Amniotic epithelial cell (primary cell): ENCODE data around the gene MAPK4.
A peak's percentile ranks its signal among the peaks of the same experiment; 100 is the strongest.
"Not testable (repeated sequence)": the region's sequence is repeated elsewhere in the genome, so short reads cannot be mapped to it uniquely, and the experiment has no call there.

Experiments
- DNase-seq: peaks from one replicate; pipeline ENCODE4 v3.0.0-alpha.2; 2010; ENCODE audit warnings: low read depth

Gene MAPK4

DNA sequence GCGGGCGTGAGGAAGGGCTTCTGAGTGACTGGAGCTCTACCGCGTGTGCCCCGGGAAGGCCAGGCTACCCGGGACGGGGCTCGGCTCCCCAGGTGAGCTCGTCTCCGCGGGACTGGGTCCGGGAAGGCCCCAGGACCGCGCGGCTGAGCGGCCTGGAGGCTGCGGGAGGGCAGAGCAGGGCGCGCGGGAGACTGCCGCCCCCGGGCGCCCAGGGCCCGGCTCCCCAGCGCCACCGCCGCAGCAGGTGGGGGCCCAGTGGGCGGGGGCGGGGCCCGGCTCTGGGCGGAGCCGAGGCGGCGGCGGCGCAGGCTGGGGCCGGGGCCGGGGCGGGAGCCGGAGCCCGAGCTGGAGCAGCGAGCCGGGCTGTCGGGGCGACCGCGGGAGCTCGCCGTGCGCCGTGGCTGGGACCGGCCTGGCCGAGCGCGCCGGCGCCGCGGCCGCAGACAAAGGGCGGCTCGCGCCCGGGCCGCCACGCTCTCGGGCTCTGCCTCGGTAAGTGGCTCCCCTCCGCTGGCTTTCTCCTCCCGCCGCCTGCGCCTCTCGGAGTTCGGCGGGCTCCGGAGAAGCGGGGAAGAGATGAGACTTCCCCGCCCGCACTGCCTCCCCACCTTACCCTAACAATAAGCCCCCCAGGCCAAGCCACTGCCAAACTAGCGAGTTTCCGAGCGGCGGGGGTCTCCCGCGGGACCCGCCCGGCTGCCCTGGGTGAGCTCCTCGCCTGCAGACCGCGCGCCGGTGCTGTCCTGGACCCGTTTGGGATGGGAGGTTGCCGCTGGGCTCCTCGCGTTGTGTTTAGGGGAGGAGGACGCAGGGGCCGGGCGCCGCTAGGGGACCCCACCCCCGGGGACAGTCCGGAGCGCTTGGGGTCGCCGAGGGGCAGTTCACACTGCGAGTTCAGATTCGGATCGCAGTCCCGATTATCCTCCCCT lies at the start of gene MAPK4:
Gene MAPK4 (plus strand): TSS at position 336 of the 929 bp plus-strand sequence. CDS start 103,872 bp downstream, outside the sequence.
- DNase-seq, result peak; percentile 14

DNA sequence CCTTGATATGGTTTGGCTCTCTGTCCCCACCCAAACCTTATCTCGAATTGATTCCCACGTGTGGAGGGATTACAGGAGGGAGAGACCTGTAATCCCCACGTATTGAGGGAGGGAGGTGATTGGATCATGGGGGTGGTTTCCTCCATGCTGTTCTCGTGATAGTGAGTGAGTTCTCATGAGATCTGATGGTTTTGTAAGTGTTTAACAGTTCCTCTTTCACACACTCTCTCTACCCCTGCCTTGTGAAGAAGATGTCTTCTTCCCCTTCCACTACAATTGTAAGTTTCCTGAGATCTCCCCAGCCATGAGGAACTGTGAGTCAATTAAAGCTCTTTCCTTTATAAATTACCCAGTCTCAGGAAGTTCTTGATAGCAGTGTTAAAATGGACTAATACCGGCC lies 42.6 kb upstream of the MAPK4 start:
- not testable (repeated sequence) for DNase-seq

DNA sequence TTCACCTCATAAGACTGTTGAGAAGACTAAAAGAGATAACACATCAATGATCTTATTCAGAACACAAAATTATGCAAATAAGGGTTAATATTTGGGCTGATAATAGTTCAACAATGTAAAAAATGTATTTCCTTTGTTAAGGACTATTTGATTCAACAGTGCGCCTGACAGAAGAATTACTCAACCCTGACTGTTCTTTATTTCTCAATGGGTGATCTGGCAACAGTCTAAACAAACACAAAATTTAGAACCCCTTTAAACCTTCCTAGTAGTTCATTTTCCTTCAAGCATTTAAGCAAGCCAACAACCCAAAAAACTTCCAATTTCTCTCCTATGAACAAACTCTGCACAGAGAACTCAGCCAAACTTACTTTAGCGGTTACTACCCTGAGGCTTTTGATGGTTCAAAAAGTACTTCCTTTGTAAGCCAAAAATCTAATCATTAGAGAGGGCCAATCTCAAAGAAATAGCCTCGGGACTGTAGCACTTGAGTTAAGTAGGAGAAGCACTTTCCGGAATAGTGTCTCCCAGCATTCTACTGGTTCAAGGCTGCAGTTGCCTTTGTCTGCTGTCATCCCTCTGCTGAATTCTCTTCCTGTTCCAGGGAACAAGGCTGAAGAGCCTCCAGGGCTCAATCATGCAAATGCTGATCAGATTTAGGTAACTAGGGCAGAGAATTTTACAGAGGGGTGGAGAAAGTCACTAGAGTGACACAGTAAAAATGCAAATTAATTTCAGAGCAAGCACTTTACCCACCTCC lies 40.9 kb upstream of the MAPK4 start:
- DNase-seq, result peak; percentile 11

DNA sequence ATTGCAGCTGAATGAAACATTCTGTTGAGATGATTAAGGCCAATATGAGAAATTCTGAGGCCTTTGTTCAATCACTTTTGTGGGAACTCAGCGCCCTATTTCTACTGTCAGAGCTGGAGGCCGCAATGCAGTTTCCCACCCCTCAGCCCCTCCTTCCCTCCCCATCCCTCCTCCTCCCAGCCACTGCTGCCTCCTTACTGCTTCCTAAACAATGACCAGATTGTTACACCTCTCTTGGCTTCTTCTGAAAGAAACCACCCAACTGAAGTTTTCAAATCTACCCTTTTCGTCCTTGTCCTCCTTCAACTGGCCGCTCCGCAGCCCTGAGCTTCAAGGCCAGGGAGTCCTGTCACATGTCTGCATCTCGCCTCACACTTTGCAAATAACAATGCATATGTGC lies 36.7 kb upstream of the MAPK4 start:
- no peak for DNase-seq

DNA sequence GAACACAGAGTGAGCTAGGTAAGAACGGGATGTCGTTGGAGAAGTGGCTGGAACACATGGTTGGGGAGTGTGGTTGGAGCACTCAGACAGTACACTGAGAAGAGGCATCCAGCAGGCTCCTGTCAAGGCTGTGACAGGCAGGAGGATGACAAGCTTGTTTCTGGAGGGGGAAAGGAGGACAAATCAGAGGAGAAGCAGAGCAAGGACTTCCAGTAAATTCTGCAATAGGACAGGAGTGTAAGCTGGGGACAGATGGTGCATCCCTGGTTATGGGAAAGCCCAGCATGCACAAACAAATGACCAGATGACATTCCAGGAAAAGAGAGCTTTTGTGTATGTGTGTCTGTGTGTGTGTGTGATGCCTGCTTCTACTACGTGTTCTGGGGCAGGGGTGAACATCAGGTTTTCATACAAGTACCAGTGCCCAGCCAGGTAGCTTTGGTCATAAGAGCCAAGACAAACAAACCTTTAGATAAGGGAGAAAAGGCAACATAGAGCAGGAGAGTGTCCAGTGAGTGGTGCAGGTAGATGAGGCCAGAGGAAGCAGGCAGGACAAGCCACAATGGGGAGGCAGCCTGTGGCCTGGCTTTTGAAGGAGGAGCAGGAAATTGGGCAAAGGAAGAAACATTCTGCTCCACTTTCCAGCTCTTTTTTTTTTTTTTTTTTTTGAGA lies 32.1 kb upstream of the MAPK4 start:
- DNase-seq, result no peak

DNA sequence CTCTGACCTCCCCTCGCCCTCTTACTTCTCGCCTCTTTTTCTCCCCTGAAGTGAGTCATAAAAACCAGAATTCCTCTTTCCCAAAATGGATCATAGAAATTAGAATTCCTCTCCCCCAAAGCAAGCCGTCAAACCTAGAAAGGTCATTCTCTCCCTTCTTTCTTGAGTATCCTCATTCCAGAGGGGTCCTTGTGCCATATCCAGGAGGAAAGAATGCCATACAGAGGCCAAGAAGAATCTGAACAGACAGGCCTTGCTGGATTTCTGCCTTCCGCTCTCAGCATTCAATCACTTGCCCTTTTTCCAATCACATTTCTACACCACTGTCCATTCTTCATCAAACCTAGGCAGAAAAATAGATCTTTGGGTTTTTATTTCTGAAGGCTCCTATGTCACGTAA lies 31.1 kb upstream of the MAPK4 start:
- no peak for DNase-seq

DNA sequence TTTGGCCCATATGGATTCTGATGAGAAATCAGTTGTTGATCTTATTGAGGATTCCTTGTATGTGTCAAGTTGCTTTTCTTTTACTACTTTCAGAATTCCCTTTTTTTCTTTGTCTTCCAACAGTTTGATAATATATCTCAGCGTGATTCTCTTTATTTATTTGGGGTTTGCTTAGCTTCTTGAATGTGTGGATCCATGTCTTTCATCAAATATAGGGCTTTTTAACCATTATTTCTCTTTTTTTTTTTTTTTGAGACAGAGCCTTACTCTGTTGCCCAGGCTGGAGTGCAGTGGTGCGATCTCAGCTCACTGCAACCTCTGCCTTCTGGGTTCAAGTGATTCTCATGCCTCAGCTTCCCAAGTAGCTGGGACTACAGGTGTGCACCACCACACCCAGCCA lies 26.1 kb upstream of the MAPK4 start:
- not testable (repeated sequence) for DNase-seq

DNA sequence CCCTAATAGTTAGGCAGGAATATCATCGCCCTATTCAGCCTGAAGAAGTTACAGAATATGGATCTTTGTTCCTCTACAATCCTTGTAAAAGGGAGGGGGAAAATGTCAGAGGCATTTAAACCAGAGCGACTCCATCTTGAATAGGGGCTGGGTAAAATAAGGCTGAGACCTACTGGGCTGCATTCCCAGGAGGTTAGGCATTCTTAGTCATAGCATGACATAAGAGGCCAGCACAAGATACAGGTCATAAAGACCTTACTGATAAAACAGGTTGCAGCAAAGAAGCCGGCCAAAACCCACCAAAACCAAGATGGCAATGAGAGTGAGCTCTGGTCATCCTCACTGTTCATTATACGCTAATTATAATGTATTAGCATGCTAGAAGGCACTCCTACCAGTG lies 15.4 kb upstream of the MAPK4 start:
- not testable (repeated sequence) for DNase-seq

DNA sequence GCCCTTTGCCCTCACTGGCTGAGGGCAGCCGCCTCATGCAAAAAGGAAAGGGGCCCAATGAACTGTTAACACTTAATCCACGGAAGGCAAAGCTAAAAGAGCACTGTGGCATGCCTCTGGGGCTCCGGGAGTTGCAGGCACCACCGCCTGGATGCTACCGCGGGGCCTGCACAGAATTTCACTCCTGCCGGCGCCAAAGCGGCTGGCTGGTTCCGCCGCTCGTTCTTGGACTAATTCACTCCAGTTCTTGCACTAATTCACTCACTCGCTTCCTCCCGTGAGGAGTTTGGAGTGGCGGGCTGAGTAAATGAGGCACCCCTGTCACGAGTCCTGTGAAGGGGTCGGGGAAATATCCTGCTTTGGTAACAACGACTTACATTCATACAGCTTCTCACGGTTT lies 14.0 kb upstream of the MAPK4 start:
- DNase-seq, result no peak

DNA sequence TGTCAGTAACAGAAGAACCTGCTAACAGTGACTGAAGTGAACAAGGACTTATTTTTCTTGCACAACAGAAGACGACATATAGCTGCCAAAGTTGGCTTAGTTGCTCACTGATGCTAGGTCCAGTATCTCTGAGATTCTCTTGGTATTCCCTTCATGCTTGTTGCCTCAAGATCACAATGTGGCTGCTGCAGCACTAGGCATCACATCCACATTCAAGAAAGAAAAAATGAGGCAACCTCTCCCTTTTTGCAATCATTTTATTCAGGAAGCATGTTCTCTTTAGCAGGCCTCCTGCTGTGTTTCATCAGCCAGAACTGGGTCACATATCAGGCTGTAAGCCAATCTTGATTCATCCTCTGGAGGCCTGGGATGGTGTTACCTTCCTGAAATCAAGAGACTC lies 11.7 kb upstream of the MAPK4 start:
- DNase-seq, result no peak

DNA sequence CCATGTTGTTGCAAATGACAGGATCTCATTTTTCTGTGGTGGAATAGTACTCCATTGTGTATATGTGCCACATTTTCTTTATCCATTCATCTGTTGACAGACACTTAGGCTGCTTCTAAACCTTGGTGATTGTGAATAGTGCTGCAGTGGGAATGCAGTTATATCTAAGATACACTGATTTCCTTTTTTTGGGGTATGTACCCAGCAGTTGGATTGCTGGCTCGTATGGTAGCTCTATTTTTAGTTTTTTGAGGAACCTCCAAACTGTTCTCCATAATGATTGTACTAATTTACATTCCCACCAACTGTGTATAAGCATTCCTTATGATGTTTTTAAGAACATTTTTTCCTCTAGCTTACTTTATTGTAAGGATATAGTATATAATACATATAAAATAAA lies 8.2 kb upstream of the MAPK4 start:
- DNase-seq, result not testable (repeated sequence)

DNA sequence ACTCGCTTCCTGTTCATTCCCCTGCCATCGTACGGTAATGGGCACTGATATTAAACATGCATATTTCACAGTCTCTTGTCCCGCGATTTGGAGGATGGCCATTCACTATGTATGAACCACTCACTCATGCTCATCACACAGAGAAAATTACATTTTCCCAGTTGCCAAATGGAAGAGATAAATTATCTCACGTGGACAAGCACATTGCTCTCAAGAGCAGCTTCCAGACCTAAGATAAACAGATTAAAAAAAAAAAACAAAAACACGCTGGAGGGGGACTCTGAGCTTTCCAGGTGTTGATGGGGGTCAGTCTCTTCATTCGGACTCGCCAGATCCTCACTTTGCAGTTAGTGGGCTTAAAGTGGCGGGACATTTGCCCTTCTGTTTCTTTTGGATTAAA lies 1.7 kb upstream of the MAPK4 start:
- no peak for DNase-seq

DNA sequence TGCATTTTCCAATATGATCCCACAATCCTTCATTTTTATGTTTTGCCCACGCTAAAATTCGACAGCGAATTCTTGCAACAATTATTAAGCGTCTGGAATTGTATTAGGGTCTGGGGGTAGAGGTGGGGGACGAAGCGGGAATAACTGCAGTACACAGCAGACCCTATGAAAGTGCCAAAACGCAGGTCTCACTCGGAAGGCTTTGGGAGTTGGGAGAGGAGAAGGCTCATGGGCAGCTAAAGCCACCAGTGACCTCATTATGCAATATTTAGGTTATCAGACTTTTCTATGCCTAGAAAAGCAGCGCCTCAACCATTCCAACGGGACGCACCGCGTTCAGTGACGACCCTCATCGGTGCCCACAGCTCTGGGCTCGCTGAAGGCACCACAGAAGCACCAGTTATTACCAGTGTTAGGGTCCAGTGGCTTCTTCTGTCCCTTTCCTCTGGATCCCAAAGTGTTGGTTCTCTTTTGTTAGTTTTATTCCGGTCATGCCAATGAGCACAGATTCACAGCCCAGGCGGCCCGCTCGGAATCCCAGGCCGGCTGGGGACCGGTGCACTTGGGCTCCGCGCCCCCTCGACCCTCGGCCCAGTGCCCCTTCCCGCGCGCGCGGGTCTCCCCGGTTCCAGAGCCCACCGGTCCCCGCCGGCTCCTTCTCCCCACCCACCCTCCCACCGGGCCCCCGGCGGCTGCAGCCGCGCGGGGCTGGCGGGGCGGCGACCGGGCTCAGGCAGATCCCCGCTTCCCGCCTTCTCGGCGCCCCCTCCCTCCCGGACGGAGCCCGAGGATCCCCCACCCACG lies 737 bp upstream of the MAPK4 start:
- DNase-seq, result no peak

DNA sequence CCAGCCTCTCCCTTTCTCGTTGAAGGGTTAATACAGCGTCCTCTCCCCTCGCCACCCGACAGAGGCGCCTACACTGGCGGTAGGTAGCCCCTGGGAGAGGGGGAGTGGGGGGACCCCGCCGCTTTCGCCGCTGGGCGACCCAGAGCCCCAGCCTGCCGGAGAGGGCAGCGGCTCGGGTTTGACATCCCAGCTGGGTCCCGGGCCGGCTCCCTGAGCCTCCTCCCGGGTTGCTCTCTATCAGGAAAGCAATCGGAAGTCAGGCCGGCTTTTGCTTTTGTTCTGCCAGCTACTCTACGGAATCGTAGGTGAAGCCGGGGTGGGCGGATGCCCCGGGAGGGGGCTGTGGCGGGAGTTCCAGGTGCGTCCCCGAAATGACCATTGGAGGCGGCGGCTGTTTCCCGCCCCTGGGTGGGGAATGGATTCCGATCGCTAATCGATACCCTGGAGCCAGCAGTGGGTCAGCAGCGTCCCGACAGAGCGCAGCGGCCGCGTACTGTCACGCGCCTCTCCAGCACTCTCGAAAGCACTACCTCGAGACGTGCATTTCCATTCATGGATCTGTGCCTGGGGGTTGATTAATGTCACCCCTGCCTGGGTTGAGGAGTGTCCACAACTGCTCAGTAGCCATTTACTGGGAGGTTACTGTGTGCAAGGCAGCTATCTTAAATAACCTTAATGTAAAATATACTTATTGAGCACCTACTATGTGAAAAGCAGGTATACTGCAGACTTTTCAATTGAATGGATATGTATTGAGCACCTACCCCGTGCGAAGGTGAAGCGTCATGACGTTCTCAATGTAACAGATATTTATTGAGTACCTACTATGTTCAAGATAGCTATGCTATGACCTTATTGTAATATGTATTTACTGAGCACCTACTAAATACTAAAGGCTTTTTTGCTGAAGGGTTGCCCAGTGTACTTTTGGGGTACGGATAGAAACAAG lies 1.1 kb downstream of the MAPK4 start:
- DNase-seq, result no peak

DNA sequence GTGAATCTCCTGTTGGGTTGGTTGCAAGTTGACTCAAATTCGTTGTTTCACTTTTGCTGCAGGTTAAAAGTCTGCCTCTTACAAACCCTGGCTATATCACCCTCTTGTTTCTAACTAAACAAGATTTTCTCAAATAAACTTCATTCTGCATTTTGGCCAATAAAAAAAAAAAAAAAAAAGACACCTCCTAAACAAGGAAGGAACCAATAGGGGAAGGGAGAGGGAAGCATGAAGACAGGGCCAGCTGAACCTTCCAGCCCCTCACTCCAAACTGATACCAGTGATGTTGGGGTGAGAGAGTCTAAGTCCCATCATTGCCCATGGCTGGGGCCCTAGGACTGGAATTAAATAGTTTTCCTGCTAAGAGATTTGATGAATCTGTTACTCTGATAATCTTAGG lies 2.4 kb downstream of the MAPK4 start:
- not testable (repeated sequence) for DNase-seq

DNA sequence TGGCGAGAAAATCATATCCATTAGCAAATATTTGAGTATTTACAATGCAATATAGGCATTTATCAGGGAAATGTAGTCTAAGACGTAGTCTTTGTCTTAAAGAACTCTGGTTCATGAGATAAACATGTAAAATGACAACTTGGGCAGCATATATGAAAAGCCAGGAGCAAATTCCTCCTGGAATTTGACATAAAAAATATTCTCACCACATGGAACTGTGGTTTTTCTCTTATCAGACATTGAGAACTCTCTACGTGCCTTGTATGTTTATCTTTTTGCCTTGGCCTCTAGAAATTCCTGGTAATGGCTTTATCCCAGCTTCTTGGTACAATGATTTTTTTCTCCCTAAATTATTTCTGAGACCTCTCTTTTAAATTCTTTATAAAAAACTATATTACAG lies 2.8 kb downstream of the MAPK4 start:
- peak; percentile 1 for DNase-seq

DNA sequence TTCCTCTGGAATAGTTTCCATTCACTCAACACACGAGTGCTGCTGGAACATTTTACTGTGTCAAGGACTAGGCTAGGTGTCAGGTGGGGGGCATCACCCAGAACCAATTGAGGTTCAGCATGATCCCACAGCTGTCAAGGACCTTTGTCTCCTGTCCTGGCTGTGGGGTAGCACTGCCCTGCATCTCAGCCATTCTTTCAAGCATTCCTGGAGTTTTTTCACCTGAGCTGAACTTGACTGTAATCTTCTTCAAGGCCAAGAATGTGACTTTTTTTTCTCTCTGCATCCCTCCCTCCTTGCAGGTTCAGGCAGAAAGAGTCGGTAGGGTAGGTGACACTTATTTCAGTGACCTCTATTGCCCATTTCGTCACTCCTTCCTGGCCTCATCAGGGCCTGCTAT lies 3.5 kb downstream of the MAPK4 start:
- DNase-seq, result no peak

DNA sequence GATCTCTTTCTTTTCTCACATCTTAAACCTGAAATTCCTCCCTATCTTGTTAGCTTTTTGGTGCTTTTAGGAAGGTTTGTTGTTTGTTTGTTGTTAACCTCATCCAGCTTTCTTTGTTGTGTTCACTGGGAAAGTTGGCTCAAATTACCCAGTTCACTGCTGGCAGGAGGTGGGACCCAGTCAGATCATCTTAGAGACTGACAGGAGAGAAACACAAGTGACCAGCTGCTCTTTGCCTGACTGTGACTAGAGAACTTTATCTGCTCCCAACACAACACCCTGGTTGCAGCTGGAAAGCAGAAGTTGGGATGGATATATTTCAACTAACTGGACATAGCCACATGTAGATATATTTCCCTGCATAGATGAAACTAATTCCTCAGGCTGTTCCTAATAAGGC lies 10.0 kb downstream of the MAPK4 start:
- no peak for DNase-seq

DNA sequence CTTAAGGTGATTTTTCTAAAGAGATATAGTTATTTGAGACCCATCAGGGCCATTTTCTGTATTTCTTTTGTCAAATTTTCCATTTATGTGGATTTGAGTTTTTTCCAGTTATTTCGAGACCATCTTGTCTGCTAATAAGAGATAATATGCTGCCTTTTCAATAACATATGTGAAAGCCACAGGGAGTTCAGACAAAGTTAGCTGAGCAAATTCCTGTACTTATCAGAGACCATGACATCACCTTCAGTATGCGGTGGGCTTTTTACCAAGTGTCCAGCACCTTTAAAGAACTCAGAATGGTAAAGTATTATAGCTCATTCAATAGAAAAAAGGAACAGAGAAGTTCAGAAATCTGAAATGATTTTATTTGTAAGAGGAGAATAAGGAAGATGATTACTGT lies 11.7 kb downstream of the MAPK4 start:
- DNase-seq, result no peak

DNA sequence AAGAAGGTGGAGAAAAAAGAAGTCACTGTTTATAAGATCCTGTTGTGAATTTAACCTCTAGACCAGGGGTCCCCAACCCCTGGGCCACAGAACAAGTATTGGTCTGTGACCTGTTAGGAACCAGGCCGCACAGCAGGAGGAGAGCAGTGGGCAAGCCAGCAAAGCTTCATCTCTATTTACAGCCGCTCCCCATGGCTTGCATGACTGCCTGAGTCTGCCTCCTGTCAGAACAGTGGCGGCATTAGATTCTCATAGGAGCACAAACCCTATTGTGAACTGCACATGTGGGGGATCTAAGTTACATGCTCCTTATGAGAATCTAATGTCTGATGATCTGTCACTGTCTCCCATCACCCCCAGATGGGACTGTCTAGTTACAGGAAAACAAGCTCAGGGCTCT lies 13.3 kb downstream of the MAPK4 start:
- DNase-seq, result not testable (repeated sequence)

DNA sequence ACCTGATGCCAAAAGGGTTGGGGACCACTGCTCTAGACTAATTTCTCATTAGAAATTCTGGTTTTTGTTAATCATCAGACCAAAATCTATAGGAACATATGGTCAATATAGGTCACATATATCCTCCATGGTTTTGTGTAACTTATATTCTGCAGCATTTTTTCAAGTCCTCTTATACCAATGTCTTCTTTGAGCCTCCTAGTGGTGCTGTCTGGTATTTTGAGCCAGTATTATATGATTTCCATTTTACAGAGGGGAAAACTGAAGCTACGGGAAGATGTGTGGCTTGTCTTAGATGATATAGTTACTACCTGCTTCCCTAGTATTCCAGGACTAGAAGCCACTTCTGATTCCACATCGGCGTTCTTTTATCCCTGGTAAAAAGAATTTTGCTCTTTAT lies 13.8 kb downstream of the MAPK4 start:
- DNase-seq, result no peak
